ENCODE data around the gene COX6B1. TPM values are rescaled to one million over a fixed set of nuclear protein-coding genes. Genes with fewer than 3 reads are reported as not detected.

COX6B1 gene
- polyA plus RNA-seq, 1 of the 3 experiments (the other 2 are of a cell fraction) = 826 TPM

DNA sequence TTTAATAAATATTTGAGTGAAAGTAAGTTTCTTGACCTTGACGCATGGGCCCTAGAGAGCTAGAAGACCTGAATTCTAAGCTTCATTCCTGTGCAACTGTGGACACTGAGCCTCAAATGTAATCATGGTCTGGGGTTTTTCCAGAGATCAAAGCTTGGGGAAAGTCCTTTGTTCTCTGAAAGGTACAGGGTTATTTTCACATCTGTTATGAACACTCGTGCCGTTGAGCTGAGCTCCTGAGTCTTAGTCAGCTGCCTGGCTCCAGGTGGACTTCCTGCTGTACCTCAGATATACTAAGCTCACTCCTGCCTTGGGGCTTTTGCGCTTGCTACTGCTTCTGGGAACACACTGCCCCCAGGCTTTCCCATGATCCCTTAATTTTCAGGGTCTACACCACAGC, 48.7 kb downstream of the COX6B1 start:
- no peaks in the 10 kb centered on the region for H3F3A ChIP-seq (replicated peaks; ENCODE audit: insufficient read depth)
- H3K27me3 ChIP-seq (ENCODE audit: insufficient read depth) = peaks cover 7% of the 10 kb centered on the region; the same call in 1 of the 2 replicates
- H3K36me3 ChIP-seq (replicated peaks in 1 of 2; ENCODE audit: control insufficient read depth in 1 of 2, insufficient read depth in 2 of 2, low read length in 1 of 2) = no peaks in the 10 kb centered on the region
- no peak overlapping the region for H3K27ac ChIP-seq (ENCODE audit: low read depth in 2 of 2, low read length in 1 of 2)
- no peak overlapping the region for H2AFZ ChIP-seq (ENCODE audit: low read depth)
- H3K79me2 ChIP-seq (ENCODE audit: insufficient read depth) = no peaks in the 10 kb centered on the region
- H3K4me3 ChIP-seq (ENCODE audit: low read depth in 2 of 2, low read length in 1 of 2) = no peak overlapping the region
- TF ChIP-seq, protein P1, sequence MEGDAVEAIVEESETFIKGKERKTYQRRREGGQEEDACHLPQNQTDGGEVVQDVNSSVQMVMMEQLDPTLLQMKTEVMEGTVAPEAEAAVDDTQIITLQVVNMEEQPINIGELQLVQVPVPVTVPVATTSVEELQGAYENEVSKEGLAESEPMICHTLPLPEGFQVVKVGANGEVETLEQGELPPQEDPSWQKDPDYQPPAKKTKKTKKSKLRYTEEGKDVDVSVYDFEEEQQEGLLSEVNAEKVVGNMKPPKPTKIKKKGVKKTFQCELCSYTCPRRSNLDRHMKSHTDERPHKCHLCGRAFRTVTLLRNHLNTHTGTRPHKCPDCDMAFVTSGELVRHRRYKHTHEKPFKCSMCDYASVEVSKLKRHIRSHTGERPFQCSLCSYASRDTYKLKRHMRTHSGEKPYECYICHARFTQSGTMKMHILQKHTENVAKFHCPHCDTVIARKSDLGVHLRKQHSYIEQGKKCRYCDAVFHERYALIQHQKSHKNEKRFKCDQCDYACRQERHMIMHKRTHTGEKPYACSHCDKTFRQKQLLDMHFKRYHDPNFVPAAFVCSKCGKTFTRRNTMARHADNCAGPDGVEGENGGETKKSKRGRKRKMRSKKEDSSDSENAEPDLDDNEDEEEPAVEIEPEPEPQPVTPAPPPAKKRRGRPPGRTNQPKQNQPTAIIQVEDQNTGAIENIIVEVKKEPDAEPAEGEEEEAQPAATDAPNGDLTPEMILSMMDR (IDR thresholded peaks at IDR 0.05) = no peak
- no peak for TF ChIP-seq TEAD4 (IDR thresholded peaks at IDR 0.05; ENCODE audit: borderline replicate concordance, insufficient read depth)
- TF ChIP-seq RAD21 (IDR thresholded peaks at IDR 0.05; ENCODE audit: low read length) = no peak
- no peak for TF ChIP-seq RXRA (IDR thresholded peaks at IDR 0.05; ENCODE audit: borderline replicate concordance, low read depth)
- ChIA-PET CTCF (interaction anchor here (2.2 kb wide), 1 partner anchor 19 kb away, joined by 8 read pairs; no protein-coding TSS in a partner anchor), POLR2A (no interaction called here)
- WGBS (ENCODE audit: low lambda C conversion rate) = 44% methylated on average over 4 of the region's 4 CpGs
- DNase-seq = no peak
- H3K4me2 ChIP-seq = no peak overlapping the region
- H3K9me2 ChIP-seq = no peaks in the 10 kb centered on the region
- H3K9me3 ChIP-seq = no peaks in the 10 kb centered on the region
- H4K20me1 ChIP-seq (ENCODE audit: insufficient read depth) = no peaks in the 10 kb centered on the region
- no peaks in the 10 kb centered on the region for H3K4me1 ChIP-seq (ENCODE audit: control insufficient read depth in 1 of 2, insufficient read depth in 2 of 2, low read depth in 1 of 2, low read length in 1 of 2)
- H3K9ac ChIP-seq = no peak overlapping the region

DNA sequence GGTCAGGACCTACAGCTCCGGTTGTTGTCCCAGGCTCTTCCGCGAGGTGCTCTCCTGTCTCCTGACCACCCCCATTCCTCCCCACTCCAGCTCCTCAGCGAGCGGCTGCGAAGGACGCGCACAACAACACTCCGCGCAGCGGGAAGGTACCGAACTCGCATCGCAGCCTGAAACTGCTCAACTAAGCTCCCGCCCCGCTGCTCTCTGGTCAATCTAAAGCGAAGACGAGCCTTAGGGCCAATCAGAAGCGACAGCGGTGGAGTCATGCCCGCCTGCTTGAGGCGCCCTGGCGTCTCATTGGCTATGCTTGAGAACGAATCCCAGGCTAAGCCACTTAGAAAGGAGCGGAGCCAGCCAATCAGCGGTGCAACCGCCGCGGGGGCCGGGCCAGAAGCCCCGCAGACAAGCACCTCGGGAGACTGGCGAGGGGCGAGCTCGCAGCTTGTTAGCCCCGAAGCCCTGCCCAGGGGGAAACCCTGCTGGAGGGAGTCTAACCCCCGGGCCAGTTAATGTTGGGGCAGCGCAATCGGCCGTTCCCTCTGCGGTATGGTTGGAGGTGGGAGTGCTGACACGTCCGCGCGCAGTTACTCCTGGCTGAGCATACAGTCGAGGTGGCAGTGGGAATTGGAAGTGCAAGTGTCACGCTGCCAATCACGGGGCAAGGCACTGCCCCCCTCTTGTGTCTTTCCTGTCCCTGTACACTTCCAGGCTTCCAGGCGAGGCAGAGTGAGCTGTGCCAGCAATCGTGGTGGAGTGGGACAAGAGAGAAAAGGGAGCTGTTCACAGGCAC, 54.3 kb downstream of the COX6B1 start:
- under 1% methylated on average over 28 of the region's 50 CpGs for WGBS (ENCODE audit: low lambda C conversion rate)
- no peaks in the 10 kb centered on the region; a peak in 1 of 4 replicates for H3K4me1 ChIP-seq (ENCODE audit: control insufficient read depth in 1 of 2, insufficient read depth in 2 of 2, low read depth in 1 of 2, low read length in 1 of 2)
- no peaks in the 10 kb centered on the region for H3K9me2 ChIP-seq
- H3K36me3 ChIP-seq (replicated peaks in 1 of 2; ENCODE audit: control insufficient read depth in 1 of 2, insufficient read depth in 2 of 2, low read length in 1 of 2) = no peaks in the 10 kb centered on the region
- CTCF ChIA-PET = interaction anchor here (0.9 to 4.1 kb wide), 7 partner anchors 9 to 193 kb away, joined by 3 to 33 read pairs (median 5); partner anchors contain the start of gene HAUS5
- peak; percentile 95 for DNase-seq
- H2AFZ ChIP-seq (ENCODE audit: low read depth) = peak overlapping the region; percentile 98
- peak overlapping the region in 1 of 2 experiments; percentile 67; a peak in 2 of 4 replicates for H3K27ac ChIP-seq (ENCODE audit: low read depth in 2 of 2, low read length in 1 of 2)
- POLR2A ChIA-PET = interaction anchor here (0.6 to 1.6 kb wide), 7 partner anchors 10 to 436 kb away, joined by 3 to 7 read pairs (median 4); partner anchors contain the start of gene COX6B1
- H3K9me3 ChIP-seq = no peaks in the 10 kb centered on the region
- no peak overlapping the region for H3K9ac ChIP-seq
- no peaks in the 10 kb centered on the region for H4K20me1 ChIP-seq (ENCODE audit: insufficient read depth)
- H3F3A ChIP-seq (replicated peaks; ENCODE audit: insufficient read depth) = no peaks in the 10 kb centered on the region
- H3K4me2 ChIP-seq = peak overlapping the region; percentile 97
- H3K79me2 ChIP-seq (ENCODE audit: insufficient read depth) = no peaks in the 10 kb centered on the region
- peak overlapping the region; percentile 54 to 67 for H3K4me3 ChIP-seq (ENCODE audit: low read depth in 2 of 2, low read length in 1 of 2)
- H3K27me3 ChIP-seq (ENCODE audit: insufficient read depth) = 0 out of 2 replicates have a peak, but pooled peaks cover 7% of the 10 kb centered on the region
- TF ChIP-seq RCOR1 (IDR thresholded peaks at IDR 0.05; ENCODE audit: low read length) (no peak), ELF1 (IDR thresholded peaks at IDR 0.05) (no peak), GATA2 (CRISPR knock-in tag; IDR thresholded peaks at IDR 0.05) (no peak), TEAD4 (IDR thresholded peaks at IDR 0.05; ENCODE audit: borderline replicate concordance, insufficient read depth) (no peak), FOXJ3 (CRISPR knock-in tag; IDR thresholded peaks at IDR 0.05) (no peak), RAD21 (IDR thresholded peaks at IDR 0.05; ENCODE audit: low read length) (no peak), TAF1 (IDR thresholded peaks at IDR 0.05; ENCODE audit: borderline replicate concordance, low read depth, low read length) (no peak), NFIC (IDR thresholded peaks at IDR 0.05; ENCODE audit: borderline replicate concordance) (no peak), NRF1 (IDR thresholded peaks at IDR 0.05; ENCODE audit: low read depth, low read length) (no peak)
- TF ChIP-seq, protein P2, sequence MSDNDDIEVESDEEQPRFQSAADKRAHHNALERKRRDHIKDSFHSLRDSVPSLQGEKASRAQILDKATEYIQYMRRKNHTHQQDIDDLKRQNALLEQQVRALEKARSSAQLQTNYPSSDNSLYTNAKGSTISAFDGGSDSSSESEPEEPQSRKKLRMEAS (IDR thresholded peaks at IDR 0.05; ENCODE audit: low read depth) = no peak
- TF ChIP-seq, protein P3, sequence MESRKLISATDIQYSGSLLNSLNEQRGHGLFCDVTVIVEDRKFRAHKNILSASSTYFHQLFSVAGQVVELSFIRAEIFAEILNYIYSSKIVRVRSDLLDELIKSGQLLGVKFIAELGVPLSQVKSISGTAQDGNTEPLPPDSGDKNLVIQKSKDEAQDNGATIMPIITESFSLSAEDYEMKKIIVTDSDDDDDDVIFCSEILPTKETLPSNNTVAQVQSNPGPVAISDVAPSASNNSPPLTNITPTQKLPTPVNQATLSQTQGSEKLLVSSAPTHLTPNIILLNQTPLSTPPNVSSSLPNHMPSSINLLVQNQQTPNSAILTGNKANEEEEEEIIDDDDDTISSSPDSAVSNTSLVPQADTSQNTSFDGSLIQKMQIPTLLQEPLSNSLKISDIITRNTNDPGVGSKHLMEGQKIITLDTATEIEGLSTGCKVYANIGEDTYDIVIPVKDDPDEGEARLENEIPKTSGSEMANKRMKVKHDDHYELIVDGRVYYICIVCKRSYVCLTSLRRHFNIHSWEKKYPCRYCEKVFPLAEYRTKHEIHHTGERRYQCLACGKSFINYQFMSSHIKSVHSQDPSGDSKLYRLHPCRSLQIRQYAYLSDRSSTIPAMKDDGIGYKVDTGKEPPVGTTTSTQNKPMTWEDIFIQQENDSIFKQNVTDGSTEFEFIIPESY (IDR thresholded peaks at IDR 0.05; ENCODE audit: borderline replicate concordance, low read depth) = peak; percentile 40; the same call in 1 of the 2 replicates
- TF ChIP-seq, protein P4, sequence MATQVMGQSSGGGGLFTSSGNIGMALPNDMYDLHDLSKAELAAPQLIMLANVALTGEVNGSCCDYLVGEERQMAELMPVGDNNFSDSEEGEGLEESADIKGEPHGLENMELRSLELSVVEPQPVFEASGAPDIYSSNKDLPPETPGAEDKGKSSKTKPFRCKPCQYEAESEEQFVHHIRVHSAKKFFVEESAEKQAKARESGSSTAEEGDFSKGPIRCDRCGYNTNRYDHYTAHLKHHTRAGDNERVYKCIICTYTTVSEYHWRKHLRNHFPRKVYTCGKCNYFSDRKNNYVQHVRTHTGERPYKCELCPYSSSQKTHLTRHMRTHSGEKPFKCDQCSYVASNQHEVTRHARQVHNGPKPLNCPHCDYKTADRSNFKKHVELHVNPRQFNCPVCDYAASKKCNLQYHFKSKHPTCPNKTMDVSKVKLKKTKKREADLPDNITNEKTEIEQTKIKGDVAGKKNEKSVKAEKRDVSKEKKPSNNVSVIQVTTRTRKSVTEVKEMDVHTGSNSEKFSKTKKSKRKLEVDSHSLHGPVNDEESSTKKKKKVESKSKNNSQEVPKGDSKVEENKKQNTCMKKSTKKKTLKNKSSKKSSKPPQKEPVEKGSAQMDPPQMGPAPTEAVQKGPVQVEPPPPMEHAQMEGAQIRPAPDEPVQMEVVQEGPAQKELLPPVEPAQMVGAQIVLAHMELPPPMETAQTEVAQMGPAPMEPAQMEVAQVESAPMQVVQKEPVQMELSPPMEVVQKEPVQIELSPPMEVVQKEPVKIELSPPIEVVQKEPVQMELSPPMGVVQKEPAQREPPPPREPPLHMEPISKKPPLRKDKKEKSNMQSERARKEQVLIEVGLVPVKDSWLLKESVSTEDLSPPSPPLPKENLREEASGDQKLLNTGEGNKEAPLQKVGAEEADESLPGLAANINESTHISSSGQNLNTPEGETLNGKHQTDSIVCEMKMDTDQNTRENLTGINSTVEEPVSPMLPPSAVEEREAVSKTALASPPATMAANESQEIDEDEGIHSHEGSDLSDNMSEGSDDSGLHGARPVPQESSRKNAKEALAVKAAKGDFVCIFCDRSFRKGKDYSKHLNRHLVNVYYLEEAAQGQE (IDR thresholded peaks at IDR 0.05; ENCODE audit: low read depth, low read length) = no peak
- TF ChIP-seq, protein P5, sequence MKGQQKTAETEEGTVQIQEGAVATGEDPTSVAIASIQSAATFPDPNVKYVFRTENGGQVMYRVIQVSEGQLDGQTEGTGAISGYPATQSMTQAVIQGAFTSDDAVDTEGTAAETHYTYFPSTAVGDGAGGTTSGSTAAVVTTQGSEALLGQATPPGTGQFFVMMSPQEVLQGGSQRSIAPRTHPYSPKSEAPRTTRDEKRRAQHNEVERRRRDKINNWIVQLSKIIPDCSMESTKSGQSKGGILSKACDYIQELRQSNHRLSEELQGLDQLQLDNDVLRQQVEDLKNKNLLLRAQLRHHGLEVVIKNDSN (IDR thresholded peaks at IDR 0.05; ENCODE audit: borderline replicate concordance, low read depth) = no peak

All from SK-N-SH (cell line).